Endometrium (tissue), 2 donors: Measurements from ENCODE around the gene SH3D19.
"Not testable (repeated sequence)": the region's sequence is repeated elsewhere in the genome, so short reads cannot be mapped to it uniquely, and the experiment has no call there.

ENCODE experiments used
- FAIRE-seq: peaks from 2 replicates; lab custom pipeline; 2012; peaks lifted over from hg19 to GRCh38; lab: Jason Lieb, UNC
- donor health status: control.
- donor health status: control.

The SH3D19 gene

GRCh38 chr4:151267822-151268535 is 57.4 kb downstream of the SH3D19 start:
- FAIRE-seq, result no peak

- FAIRE-seq, result no peak
Measured at GRCh38 chr4:151267104-151267503, 58.3 kb downstream of the SH3D19 start.

GRCh38 chr4:151266497-151266896 is 58.9 kb downstream of the SH3D19 start:
- FAIRE-seq, result no peak

GRCh38 chr4:151263455-151263854 is 62.0 kb downstream of the SH3D19 start:
- FAIRE-seq, result no peak

- no peak for FAIRE-seq
Measured at GRCh38 chr4:151260526-151260925, 64.9 kb downstream of the SH3D19 start.

GRCh38 chr4:151259752-151260151 is 65.7 kb downstream of the SH3D19 start:
- no peak for FAIRE-seq

GRCh38 chr4:151257704-151258103 is 67.7 kb downstream of the SH3D19 start:
- FAIRE-seq, result no peak

- FAIRE-seq, result no peak
Measured at GRCh38 chr4:151256134-151256533, 69.3 kb downstream of the SH3D19 start.

GRCh38 chr4:151255680-151256079 is 69.7 kb downstream of the SH3D19 start:
- not testable (repeated sequence) for FAIRE-seq

GRCh38 chr4:151255226-151255625 is 70.2 kb downstream of the SH3D19 start:
- FAIRE-seq, result not testable (repeated sequence)

- FAIRE-seq, result no peak
Measured at GRCh38 chr4:151251603-151252304, 73.7 kb downstream of the SH3D19 start.

GRCh38 chr4:151250706-151251105 is 74.7 kb downstream of the SH3D19 start:
- no peak for FAIRE-seq

GRCh38 chr4:151248519-151248918 is 76.9 kb downstream of the SH3D19 start:
- FAIRE-seq, result no peak

- no peak for FAIRE-seq
Measured at GRCh38 chr4:151247395-151247794, 78.0 kb downstream of the SH3D19 start.

GRCh38 chr4:151246742-151247141 is 78.7 kb downstream of the SH3D19 start:
- FAIRE-seq, result no peak

GRCh38 chr4:151242305-151242704 is 83.1 kb downstream of the SH3D19 start:
- no peak for FAIRE-seq

GRCh38 chr4:151239608-151240007 is 85.8 kb downstream of the SH3D19 start:
- no peak for FAIRE-seq

- no peak for FAIRE-seq
Measured at GRCh38 chr4:151238477-151238876, 86.9 kb downstream of the SH3D19 start.

- FAIRE-seq, result no peak
Measured at GRCh38 chr4:151236036-151236435, 89.4 kb downstream of the SH3D19 start.

- FAIRE-seq, result not testable (repeated sequence)
Measured at GRCh38 chr4:151235373-151235772, 90.0 kb downstream of the SH3D19 start.

- FAIRE-seq, result no peak
Measured at GRCh38 chr4:151233600-151233999, 91.8 kb downstream of the SH3D19 start.

GRCh38 chr4:151231915-151232595 is 93.3 kb downstream of the SH3D19 start:
- no peak for FAIRE-seq
